Hypothalamus (tissue), 51 donors: ENCODE data around the gene POTEJ.
"Not testable (repeated sequence)": the region's sequence is repeated elsewhere in the genome, so short reads cannot be mapped to it uniquely, and the experiment has no call there.

Source experiments
- DNase-seq, 51 donors: peaks; one replicate each; lab custom pipeline; 2025; lab: John Stamatoyannopoulos, UW

Gene POTEJ

DNA sequence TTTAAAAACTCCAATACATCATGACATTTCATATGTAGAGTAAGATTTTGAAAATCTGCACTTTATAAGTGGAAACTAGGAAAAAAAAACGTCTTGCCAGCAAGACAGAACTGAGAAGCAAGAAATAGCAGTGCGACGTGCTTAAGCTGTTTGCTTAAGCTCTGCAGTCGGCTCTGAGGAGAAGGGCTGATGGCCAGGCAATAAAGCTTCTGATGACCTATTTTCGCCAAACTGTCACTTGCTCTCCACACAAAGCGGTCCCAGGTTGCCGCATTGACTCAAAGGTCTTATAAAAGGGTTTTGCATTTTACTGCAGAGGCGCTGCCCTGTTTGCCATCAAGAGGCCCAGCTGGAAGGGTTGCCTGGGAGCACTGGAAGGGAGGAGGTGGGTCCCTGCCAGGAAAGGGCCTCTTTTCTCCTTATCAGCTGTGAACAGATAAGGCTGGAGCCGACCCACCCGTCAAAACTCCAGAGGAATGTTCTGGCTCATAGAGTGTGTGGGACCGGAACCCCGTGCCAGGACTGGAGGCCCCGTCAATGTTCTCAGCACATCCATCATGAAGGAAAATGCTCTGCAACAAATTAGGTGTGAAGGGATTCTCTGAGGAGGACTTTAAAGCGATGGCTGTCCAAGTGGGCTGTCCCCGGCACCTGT lies 9.5 kb upstream of the POTEJ start:
- DNase-seq = not testable (repeated sequence)

GRCh38 chr2:130608276-130609001 lies 2.8 kb upstream of the POTEJ start:
- DNase-seq = not testable (repeated sequence)

GRCh38 chr2:130609002-130609920 lies 2.0 kb upstream of the POTEJ start:
- DNase-seq = not testable (repeated sequence)

DNA sequence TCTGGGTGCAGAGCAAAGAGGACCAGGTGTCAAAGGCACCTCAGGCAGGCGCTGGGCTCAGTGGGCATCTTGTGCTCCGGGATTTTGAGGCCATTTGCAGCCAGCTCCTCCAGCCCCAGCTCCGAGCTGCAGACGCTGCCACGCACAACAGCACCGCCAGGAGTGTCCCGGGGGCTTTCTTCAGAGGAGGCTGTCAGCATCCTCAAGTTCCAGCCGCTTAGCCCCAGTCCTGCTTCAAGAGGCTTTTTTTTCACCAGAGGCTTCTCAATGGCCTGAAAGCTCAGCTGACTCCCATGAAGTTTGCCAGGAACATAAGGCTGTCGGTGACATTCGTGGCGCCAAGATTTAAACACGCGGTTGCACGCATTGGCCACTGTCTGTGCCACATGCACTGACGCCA lies 754 bp upstream of the POTEJ start:
- not testable (repeated sequence) for DNase-seq

GRCh38 chr2:130628784-130629475 lies 17.7 kb downstream of the POTEJ start:
- DNase-seq = not testable (repeated sequence)

DNA sequence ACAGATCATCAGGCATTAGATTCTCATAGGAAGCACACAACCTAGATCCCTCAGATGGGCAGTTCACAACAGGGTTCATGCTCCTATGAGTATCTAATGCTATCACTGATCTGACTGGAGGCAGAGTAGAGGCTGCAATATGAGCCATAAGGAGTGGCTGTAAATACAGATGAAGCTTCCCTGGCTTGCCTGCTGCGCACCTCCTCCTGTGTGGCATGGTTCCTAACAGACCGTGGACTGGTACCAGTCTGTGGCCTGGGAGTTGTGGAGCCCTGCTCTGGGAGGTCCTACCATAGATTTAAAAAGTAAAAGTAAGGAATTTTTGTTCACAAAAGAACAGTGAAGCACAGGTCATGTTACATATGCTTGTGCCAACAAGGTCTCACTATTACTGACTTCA lies 27.7 kb downstream of the POTEJ start:
- DNase-seq = not testable (repeated sequence)

DNA sequence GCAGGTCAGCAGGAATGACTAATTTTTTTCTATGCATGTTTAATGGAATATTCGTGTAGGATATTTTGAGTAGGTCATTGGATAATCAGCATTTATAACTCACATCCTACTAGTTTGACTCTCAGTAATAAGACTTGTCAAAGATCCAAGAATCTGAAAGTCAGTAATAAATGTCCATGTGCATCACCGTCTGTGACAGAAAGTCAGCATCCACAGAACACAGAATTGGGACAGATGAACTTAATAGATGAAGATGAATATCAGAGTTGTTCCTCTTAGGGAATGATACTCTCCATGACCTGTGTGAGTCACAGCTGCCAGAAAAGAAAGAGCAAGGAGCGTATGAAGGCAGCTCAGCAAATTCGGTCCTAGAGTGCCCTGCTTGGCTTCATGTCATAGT lies 30.4 kb downstream of the POTEJ start:
- DNase-seq = not testable (repeated sequence)

DNA sequence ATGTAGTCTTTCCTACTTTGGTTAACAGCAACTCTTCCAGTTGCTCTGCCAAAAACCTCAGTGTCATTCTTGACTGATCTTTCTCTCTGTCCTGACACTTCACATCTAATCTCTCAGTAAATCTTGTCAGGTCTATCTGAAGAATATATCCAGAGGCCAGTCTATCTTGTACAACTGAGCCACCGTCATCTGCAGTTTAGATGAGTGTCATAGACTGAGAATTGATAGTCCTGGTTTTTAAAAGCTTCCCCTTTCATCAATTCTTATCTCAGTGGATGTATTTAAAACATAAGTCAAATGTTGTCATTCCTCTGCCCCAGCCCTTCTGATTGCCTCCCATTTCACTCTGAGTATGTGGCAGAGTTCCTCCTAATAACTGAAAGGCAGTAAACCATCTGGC lies 38.0 kb downstream of the POTEJ start:
- not testable (repeated sequence) for DNase-seq

- not testable (repeated sequence) for DNase-seq
Measured at GRCh38 chr2:130664506-130664905, 53.3 kb downstream of the POTEJ start.

DNA sequence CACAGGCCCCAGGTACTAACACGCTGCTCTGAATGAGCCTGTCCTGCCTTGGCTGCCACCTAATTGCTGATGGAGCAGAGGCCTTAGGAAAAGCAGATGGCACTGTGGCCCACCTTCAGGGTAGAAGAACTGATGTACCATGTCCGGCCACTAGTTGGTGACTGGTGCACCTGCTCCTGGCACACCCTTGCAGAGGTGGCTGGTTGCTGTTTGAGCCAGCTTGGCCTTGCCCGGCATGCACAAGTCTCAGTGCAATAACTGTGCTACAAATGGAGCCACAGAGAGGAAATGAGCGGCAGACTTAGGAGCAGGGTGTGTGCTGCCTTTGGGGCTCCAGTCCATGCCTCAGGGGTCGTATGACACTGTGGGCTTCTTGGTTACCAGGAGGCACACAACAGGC lies 54.4 kb downstream of the POTEJ start:
- not testable (repeated sequence) for DNase-seq

DNA sequence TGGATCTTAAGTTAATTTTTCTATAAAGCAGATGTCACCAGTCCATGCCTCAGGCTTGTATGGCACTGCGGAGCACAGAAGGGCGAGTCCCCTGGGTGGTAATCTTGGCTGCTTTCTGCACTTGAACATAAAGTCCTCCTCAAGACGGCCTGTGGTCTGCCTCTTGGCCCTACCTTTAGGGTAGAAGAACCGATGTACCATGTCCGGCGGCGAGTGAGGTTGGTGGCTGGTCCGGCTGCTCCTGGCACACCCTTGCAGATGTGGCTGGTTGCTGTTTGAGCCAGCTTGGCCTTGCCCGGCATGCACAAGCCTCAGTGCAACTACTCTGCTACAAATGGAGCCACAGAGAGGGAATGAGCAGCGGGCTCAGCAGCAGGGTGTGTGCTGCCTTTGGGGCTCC lies 56.3 kb downstream of the POTEJ start:
- not testable (repeated sequence) for DNase-seq

DNA sequence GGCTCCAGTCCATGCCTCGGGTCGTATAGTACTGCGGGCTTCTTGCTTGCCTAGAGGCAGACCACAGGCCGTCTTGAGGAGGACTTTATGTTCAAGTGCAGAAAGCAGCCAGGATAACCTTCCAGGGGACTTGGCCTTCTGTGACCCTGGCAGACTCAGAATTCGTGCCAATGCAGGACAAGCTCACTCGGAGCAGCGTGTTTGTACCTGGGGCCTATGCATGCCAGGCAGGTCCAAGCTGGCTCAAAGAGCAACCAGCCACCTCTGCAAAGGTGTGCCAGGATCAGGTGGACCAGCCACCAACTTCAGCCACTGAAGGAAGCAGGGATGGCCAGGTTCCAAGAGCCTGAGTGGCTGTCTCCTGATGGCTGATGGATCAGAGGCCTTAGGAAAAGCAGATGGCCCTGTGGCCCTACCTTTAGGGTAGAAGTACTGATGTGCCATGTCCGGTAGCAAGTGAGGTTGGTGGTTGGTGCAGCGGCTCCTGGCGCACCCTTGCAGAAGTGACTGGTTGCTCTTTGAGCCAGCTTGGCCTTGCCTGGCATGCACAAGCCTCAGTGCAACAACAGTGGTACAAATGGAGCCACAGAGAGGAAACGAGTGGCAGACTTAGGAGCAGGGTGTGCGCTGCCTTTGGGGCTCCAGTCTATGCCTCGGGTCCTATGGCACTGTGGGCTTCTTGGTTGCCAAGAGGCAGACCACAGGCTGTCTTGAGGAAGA lies 58.9 kb downstream of the POTEJ start:
- not testable (repeated sequence) for DNase-seq

GRCh38 chr2:130692041-130692770 lies 81.0 kb downstream of the POTEJ start:
- not testable (repeated sequence) for DNase-seq

- DNase-seq = not testable (repeated sequence)
Measured at GRCh38 chr2:130693474-130693873, 82.2 kb downstream of the POTEJ start.

DNA sequence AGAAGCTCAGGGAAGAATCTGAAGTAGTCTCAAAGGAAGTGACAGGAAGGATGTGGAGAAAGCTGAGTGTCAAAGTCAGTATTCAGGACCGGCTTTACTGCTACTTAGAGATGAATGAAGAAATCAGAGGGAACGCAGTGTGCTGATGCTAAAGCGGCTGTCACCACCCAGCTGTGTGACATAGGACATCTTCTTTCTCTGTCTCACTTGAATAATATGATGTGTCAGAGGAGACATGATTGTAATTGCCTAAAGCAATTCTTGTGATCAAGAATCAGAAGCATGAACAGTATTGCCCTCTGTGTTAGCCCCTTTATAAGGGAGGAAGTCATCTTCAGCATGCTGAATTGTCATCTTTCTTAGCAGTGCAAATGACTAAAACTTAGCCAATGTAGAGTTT lies 92.0 kb downstream of the POTEJ start:
- not testable (repeated sequence) for DNase-seq
